H1 (cell line): ENCODE results near the gene SPECC1. TPM values are rescaled to one million over a fixed set of nuclear protein-coding genes. Genes with fewer than 3 reads are reported as not detected.

Source experiments
- CTCF ChIA-PET: fragments of 300-600 bp; sonication (Branson Sonifier 250); formaldehyde crosslinking; loops from one replicate; lab custom pipeline; 2021; ENCODE audit not compliant: partially characterized antibody; lab: Charles Lee
- POLR2A ChIA-PET: fragments of 300-600 bp; sonication (Branson Sonifier 250); formaldehyde crosslinking; loops from one replicate; lab custom pipeline; 2021; ENCODE audit warnings: inconsistent platforms; ENCODE audit not compliant: partially characterized antibody; lab: Charles Lee
- DNase-seq, 2 experiments: peaks; one replicate each; pipeline versions ENCODE4 v3.0.0 to v3.0.0-alpha.2; 2010 to 2022; ENCODE audit warnings: low spot score in 2 of 2, low read depth in 1 of 2, mixed read lengths in 1 of 2
- FAIRE-seq: peaks from 2 replicates; lab custom pipeline; 2011; peaks lifted over from hg19 to GRCh38; lab: Jason Lieb, UNC
- H2AFZ ChIP-seq: 2 replicates; pipeline ENCODE4 v1.8.1; 2012; ENCODE audit warnings: low read length, inconsistent platforms
- H2AK5ac ChIP-seq: 2 replicates; pipeline ENCODE4 v1.6.1; 2013; ENCODE audit warnings: low read depth, low read length
- H2BK120ac ChIP-seq: replicated peaks from 2 replicates; pipeline ENCODE3; 2013; ENCODE audit warnings: low read depth, low read length, inconsistent platforms
- H2BK12ac ChIP-seq: 2 replicates; pipeline ENCODE4 v1.6.1; 2013; ENCODE audit warnings: low read depth, low read length
- H2BK15ac ChIP-seq: 2 replicates; pipeline ENCODE4 v1.6.1; 2013; ENCODE audit warnings: low read length
- H2BK20ac ChIP-seq: 2 replicates; pipeline ENCODE4 v1.6.1; 2013; ENCODE audit warnings: low read length
- H2BK5ac ChIP-seq: 2 replicates; pipeline ENCODE4 v1.6.1; 2013; ENCODE audit warnings: low read depth, low read length
- H3K14ac ChIP-seq: 2 replicates; pipeline ENCODE4 v1.6.1; 2013; ENCODE audit warnings: inconsistent platforms; ENCODE audit not compliant: insufficient read length
- H3K18ac ChIP-seq: 2 replicates; pipeline ENCODE4 v1.6.1; 2013; ENCODE audit warnings: low read length; ENCODE audit errors: extremely low read depth
- H3K23ac ChIP-seq: 2 replicates; pipeline ENCODE4 v1.6.1; 2013; ENCODE audit warnings: inconsistent platforms; ENCODE audit not compliant: insufficient read length
- H3K23me2 ChIP-seq: 2 replicates; pipeline ENCODE4 v1.6.1; 2013; ENCODE audit warnings: low read depth, low read length
- H3K27ac ChIP-seq: 2 replicates; pipeline ENCODE4 v1.6.1; 2011; ENCODE audit warnings: low read depth, low read length, inconsistent platforms
- H3K27me3 ChIP-seq, 4 experiments: replicated peaks in 1 of 4; 1 replicate in 1 of 4; 2 replicates in 3 of 4; pipeline versions ENCODE4 v1.6.1 to v1.8.1; 2011 to 2013; ENCODE audit warnings: low read length in 3 of 4, mild to moderate bottlenecking in 3 of 4, inconsistent platforms in 2 of 4, mixed read lengths in 2 of 4, moderate library complexity in 1 of 4; ENCODE audit not compliant: control insufficient read depth in 3 of 4, insufficient read depth in 3 of 4; ENCODE audit errors: extremely low read depth in 1 of 4
- H3K36me3 ChIP-seq, 4 experiments: 2 replicates each; pipeline versions ENCODE4 v1.6.1 to v1.8.1; 2011 to 2013; ENCODE audit warnings: mild to moderate bottlenecking in 4 of 4, low read length in 3 of 4, moderate library complexity in 2 of 4, control low read depth in 1 of 4, inconsistent platforms in 1 of 4; ENCODE audit not compliant: insufficient read depth in 4 of 4, control insufficient read depth in 2 of 4
- H3K4ac ChIP-seq: replicated peaks from 2 replicates; pipeline ENCODE3; 2013; ENCODE audit warnings: low read length, low read depth, mixed read lengths, inconsistent platforms; ENCODE audit not compliant: insufficient read length
- H3K4me1 ChIP-seq, 4 experiments: replicated peaks in 1 of 4; 1 replicate in 1 of 4; 2 replicates in 3 of 4; pipeline versions ENCODE4 v1.6.1 to v1.8.1; 2011 to 2013; ENCODE audit warnings: low read length in 3 of 4, inconsistent platforms in 2 of 4, mixed read lengths in 1 of 4; ENCODE audit not compliant: insufficient read depth in 4 of 4, control insufficient read depth in 3 of 4
- H3K4me2 ChIP-seq, 2 experiments: 2 replicates each; pipeline versions ENCODE4 v1.6.1 to v1.8.1; 2011 to 2013; ENCODE audit warnings: low read depth in 2 of 2, low read length in 2 of 2, control low read depth in 1 of 2, inconsistent platforms in 1 of 2, mild to moderate bottlenecking in 1 of 2; ENCODE audit not compliant: insufficient read depth in 1 of 2
- H3K4me3 ChIP-seq, 4 experiments: fragments of 200-600, 300-600 bp in 1 of 4; sonication (generic), shearing (Covaris generic), sonication (Bioruptor Twin) in 1 of 4; 2 replicates each; pipeline versions ENCODE4 v1.5.1 to v1.8.1; 2011 to 2016; ENCODE audit warnings: low read length in 4 of 4, low read depth in 3 of 4, control low read depth in 2 of 4, inconsistent platforms in 2 of 4, mild to moderate bottlenecking in 2 of 4, mixed read lengths in 1 of 4, moderate library complexity in 1 of 4; ENCODE audit not compliant: insufficient read depth in 2 of 4; ENCODE audit errors: extremely low read depth in 1 of 4
- H3K56ac ChIP-seq: replicated peaks from 2 replicates; pipeline ENCODE3; 2013; ENCODE audit warnings: low read depth, mild to moderate bottlenecking, mixed read lengths, low read length, inconsistent platforms; ENCODE audit not compliant: insufficient read length
- H3K79me1 ChIP-seq: 2 replicates; pipeline ENCODE4 v1.6.1; 2013; ENCODE audit warnings: low read depth, low read length, control low read depth
- H3K79me2 ChIP-seq, 2 experiments: 2 replicates each; pipeline versions ENCODE4 v1.6.1 to v1.8.1; 2012 to 2013; ENCODE audit warnings: low read length in 2 of 2, mild to moderate bottlenecking in 2 of 2, inconsistent platforms in 1 of 2; ENCODE audit not compliant: insufficient read depth in 2 of 2, control insufficient read depth in 1 of 2
- H3K9ac ChIP-seq, 4 experiments: replicated peaks in 1 of 4; 1 replicate in 1 of 4; 2 replicates in 3 of 4; pipeline versions ENCODE4 v1.6.1 to v1.8.1; 2011 to 2013; ENCODE audit warnings: low read depth in 3 of 4, low read length in 3 of 4, control low read depth in 2 of 4, mild to moderate bottlenecking in 2 of 4, moderate library complexity in 2 of 4, inconsistent platforms in 1 of 4; ENCODE audit errors: extremely low read depth in 1 of 4
- H3K9me3 ChIP-seq, 2 experiments: 2 replicates each; pipeline versions ENCODE4 v1.6.1 to v1.8.1; 2012 to 2013; ENCODE audit warnings: mild to moderate bottlenecking in 2 of 2, moderate library complexity in 2 of 2, control low read depth in 1 of 2, inconsistent platforms in 1 of 2, low read depth in 1 of 2, low read length in 1 of 2, mixed read lengths in 1 of 2; ENCODE audit not compliant: insufficient read depth in 2 of 2
- H4K20me1 ChIP-seq, 2 experiments: replicated peaks in 1 of 2; 2 replicates each; pipeline versions ENCODE3 to v1.8.1; 2011 to 2013; ENCODE audit warnings: inconsistent platforms in 2 of 2, low read length in 2 of 2, mild to moderate bottlenecking in 1 of 2; ENCODE audit not compliant: insufficient read depth in 2 of 2, control insufficient read depth in 1 of 2
- H4K5ac ChIP-seq: 2 replicates; pipeline ENCODE4 v1.6.1; 2013; ENCODE audit warnings: low read length, low read depth, mixed read lengths, inconsistent platforms; ENCODE audit not compliant: insufficient read length
- H4K8ac ChIP-seq: 2 replicates; pipeline ENCODE4 v1.8.0; 2013; ENCODE audit warnings: mild to moderate bottlenecking, moderate library complexity, low read length, inconsistent platforms; ENCODE audit not compliant: insufficient read depth; ENCODE audit errors: extremely low read depth
- H4K91ac ChIP-seq: replicated peaks from 2 replicates; pipeline ENCODE3; 2013; ENCODE audit warnings: low read length, mixed read lengths, inconsistent platforms; ENCODE audit not compliant: insufficient read length
- CBX5 ChIP-seq: fragments of 300-800, 300-1000 bp; sonication (generic); IDR thresholded peaks from 2 replicates; pipeline ENCODE4 v1.7.1; 2016; ENCODE audit warnings: antibody characterized with exemption, low read length, low read depth
- CBX8 ChIP-seq: fragments of 300-800, 300-1000 bp; sonication (generic); IDR thresholded peaks from 2 replicates; pipeline ENCODE4 v1.7.1; 2016; ENCODE audit warnings: low read depth, low read length, borderline replicate concordance
- CTBP2 ChIP-seq: IDR thresholded peaks from 2 replicates; pipeline ENCODE4 v1.7.0; 2011; ENCODE audit warnings: borderline replicate concordance, mild to moderate bottlenecking, moderate library complexity, mixed read lengths, low read length; ENCODE audit not compliant: insufficient read depth, insufficient read length
- EP300 ChIP-seq, 2 experiments: IDR thresholded peaks; 1 replicate in 1 of 2; 2 replicates in 1 of 2; pipeline ENCODE4 v1.6.1; 2011 to 2012; ENCODE audit warnings: low read depth in 2 of 2, low read length in 2 of 2, mild to moderate bottlenecking in 2 of 2, borderline replicate concordance in 1 of 2, inconsistent platforms in 1 of 2, moderate library complexity in 1 of 2
- GTF2F1 ChIP-seq: IDR thresholded peaks from 2 replicates; pipeline ENCODE4 v1.6.1; 2012; ENCODE audit warnings: low read depth, low read length, improper control_type of control experiment, borderline replicate concordance
- KDM5A ChIP-seq: fragments of 200-600 bp; IDR thresholded peaks from 2 replicates; pipeline ENCODE4 v1.7.1; 2012; ENCODE audit warnings: mild to moderate bottlenecking, low read length, inconsistent platforms, mixed read lengths
- NANOG ChIP-seq: IDR thresholded peaks from 2 replicates; pipeline ENCODE4 v1.6.1; 2011; ENCODE audit warnings: low read length, low read depth, mild to moderate bottlenecking, inconsistent platforms; ENCODE audit not compliant: insufficient read depth, poor library complexity, severe bottlenecking
- NRF1 ChIP-seq: IDR thresholded peaks from 2 replicates; pipeline ENCODE4 v1.6.1; 2011; ENCODE audit warnings: mild to moderate bottlenecking, low read depth, low read length, improper control_type of control experiment
- TAF7 ChIP-seq: optimal IDR thresholded peaks from 2 replicates; pipeline ENCODE3; 2011; ENCODE audit warnings: low read depth, mild to moderate bottlenecking, inconsistent platforms, low read length, moderate library complexity, borderline replicate concordance
- TBP ChIP-seq: IDR thresholded peaks from 2 replicates; pipeline ENCODE4 v1.6.1; 2011; ENCODE audit warnings: low read depth, low read length, improper control_type of control experiment
- WGBS, 2 experiments: shearing (Covaris generic) in 1 of 2; methylation state at CpG; one replicate each; pipeline versions ENCODE4 v1.1.6 to v1.1.7; 2013 to 2015; ENCODE audit warnings: low lambda C conversion rate in 2 of 2, mixed read lengths in 2 of 2, inconsistent platforms in 1 of 2, low coverage in 1 of 2, missing lambda C conversion rate in 1 of 2; ENCODE audit not compliant: insufficient replicate concordance in 2 of 2, insufficient coverage in 1 of 2, insufficient read length in 1 of 2; ENCODE audit errors: extremely low coverage in 1 of 2, missing lambda C conversion rate in 1 of 2; 5-methylcytosine and 5-hydroxymethylcytosine counted together
- polyA plus RNA-seq, 7 experiments: library from polyadenylated mRNA; depleted of rRNA in 3 of 7; stranded (reverse) in 5 of 7; unstranded in 2 of 7; fragments of >200 nt in 5 of 7; fragments of 200-250 nt in 2 of 7; gene quantifications; 1 replicate in 5 of 7; 2 replicates in 1 of 7; 4 replicates in 1 of 7; pipeline versions ENCODE4 v1.2.1 to v1.2.3, GENCODE V29; 2011 to 2013; ENCODE audit warnings: missing spikeins in 2 of 7, mixed read lengths in 2 of 7
- total RNA-seq: library from RNA; stranded (reverse); fragmentation: NEBNext Ultra II Directional; extraction: Animal tissue kit (Norgen Biotek cat#: 25700); gene quantifications from 2 replicates; pipeline ENCODE4 v1.2.1, GENCODE V29; 2021
- TF ChIP-seq, protein P1 (sequence below): IDR thresholded peaks from 2 replicates; pipeline ENCODE4 v1.6.1; 2012; ENCODE audit warnings: inconsistent platforms

SPECC1 gene
- total and polyA plus RNA-seq, 2 of the 8 experiments (the other 6 are each of a cell fraction or from before 2014, with no cell fraction given), result 35.8 to 87.9 TPM

DNA sequence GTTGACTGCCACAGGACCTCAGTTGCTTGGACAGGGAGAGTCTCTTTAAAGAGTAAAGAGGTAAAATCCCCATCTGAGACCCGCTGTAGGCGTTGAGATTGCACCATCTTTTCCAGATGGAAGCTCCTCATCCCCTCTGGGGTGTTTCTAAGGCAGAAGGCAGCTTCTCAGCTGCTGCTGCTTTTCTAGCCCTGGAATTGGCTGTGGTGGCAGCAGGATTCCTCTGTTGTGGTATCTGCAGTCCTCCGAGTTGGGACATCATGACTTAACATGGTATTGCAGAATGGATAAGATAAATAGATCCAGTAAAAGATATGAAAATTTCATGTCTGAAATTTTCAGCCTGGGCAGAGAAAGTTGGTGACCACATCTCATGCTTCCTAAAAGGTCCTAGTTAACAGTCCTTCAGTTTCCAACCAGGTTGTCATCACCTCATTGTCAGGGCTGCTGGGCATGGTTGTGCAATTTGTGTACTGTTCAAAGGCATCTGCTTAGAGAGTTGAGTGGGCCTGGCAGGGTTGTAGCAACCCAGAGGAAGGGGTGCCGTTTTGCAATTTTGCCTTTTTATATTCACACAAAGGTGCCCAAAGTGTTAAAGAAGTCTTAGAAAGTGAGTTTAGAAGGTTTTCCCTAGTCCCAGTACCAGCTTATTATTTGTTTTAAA lies 150.4 kb downstream of the SPECC1 start:
- Histone ChIP-seq H3K4ac (no peak overlapping the region), H4K91ac (no peak overlapping the region), H2BK120ac (no peak overlapping the region), H3K23ac (no peak overlapping the region), H2BK15ac (no peak overlapping the region), H3K36me3 (peaks cover 0 to 2% (median 0%) of the 10 kb centered on the region in 4 experiments; a peak in 1 of 8 replicates), H3K23me2 (peaks cover 4% of the 10 kb centered on the region; the same call in 1 of the 2 replicates), H3K27ac (no peak overlapping the region), H2BK12ac (no peak overlapping the region), H2AFZ (no peak overlapping the region), H3K9ac (no peak overlapping the region), H4K8ac (no peak overlapping the region), H2BK20ac (no peak overlapping the region), H2AK5ac (no peak overlapping the region), H2BK5ac (no peak overlapping the region), H3K14ac (no peak overlapping the region), H3K79me2 (peaks cover 10 to 76% of the 10 kb centered on the region in 2 experiments), H3K18ac (no peak overlapping the region; the same call in 1 of the 2 replicates), H3K79me1 (peaks cover 9% of the 10 kb centered on the region; the same call in 1 of the 2 replicates), H3K4me2 (no peak overlapping the region), H3K56ac (no peak overlapping the region), H4K20me1 (peaks cover 14 to 18% of the 10 kb centered on the region in 2 experiments), H4K5ac (no peak overlapping the region), H3K9me3 (no peaks in the 10 kb centered on the region), H3K27me3 (no peaks in the 10 kb centered on the region; a peak in 1 of 7 replicates), H3K4me3 (no peak overlapping the region), H3K4me1 (peaks cover 0 to 19% (median 8%) of the 10 kb centered on the region in 4 experiments; a peak in 6 of 7 replicates)
- 90% methylated on average over 4 of the region's 4 CpGs; no CpG with 5 or more reads in 1 of the 2 experiments for WGBS, 2 experiments
- ChIA-PET CTCF (interaction anchor here (1.6 kb wide), 1 partner anchor 8 kb away, joined by 5 read pairs; no protein-coding TSS in a partner anchor), POLR2A (interaction anchor here (1.0 kb wide), 2 partner anchors 11 to 28 kb away, joined by 3 read pairs; no protein-coding TSS in a partner anchor)
- no peak for DNase-seq
- no peak for FAIRE-seq
- TF ChIP-seq CBX5 (no peak), NANOG (no peak), NRF1 (no peak), GTF2F1 (no peak), CTBP2 (no peak), CBX8 (no peak), EP300 (IDR thresholded peaks at IDR 0.05; ENCODE audit: borderline replicate concordance in 1 of 2, low read depth in 2 of 2, low read length in 2 of 2) (no peak), TAF7 (no peak), TBP (no peak), KDM5A (no peak)
- TF ChIP-seq, protein P1, sequence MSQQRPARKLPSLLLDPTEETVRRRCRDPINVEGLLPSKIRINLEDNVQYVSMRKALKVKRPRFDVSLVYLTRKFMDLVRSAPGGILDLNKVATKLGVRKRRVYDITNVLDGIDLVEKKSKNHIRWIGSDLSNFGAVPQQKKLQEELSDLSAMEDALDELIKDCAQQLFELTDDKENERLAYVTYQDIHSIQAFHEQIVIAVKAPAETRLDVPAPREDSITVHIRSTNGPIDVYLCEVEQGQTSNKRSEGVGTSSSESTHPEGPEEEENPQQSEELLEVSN, result no peak
